ENCODE data around the gene CFAP97. TPM values are rescaled to one million over a fixed set of nuclear protein-coding genes. Genes with fewer than 3 reads are reported as not detected.

The CFAP97 gene
- total RNA-seq, 6 experiments from 2014 or later: 11.7 to 25.6 (median 20.5) TPM

GRCh38 chr4:185221491-185221890 is 17.7 kb upstream of the CFAP97 start:
- intact Hi-C loops (cut with DNase I): no loop called here
- TF ChIP-seq POLR2A (IDR thresholded peaks at IDR 0.05): no peak
- no peak for TF ChIP-seq CTCF (IDR thresholded peaks at IDR 0.05)
- H3K4me3 ChIP-seq: no peak overlapping the region
- H3K27ac ChIP-seq: no peak overlapping the region
- H3K36me3 ChIP-seq: no peaks in the 10 kb centered on the region
- no peaks in the 10 kb centered on the region for H3K9me3 ChIP-seq
- no peaks in the 10 kb centered on the region for H3K27me3 ChIP-seq
- ATAC-seq (peak in 1 of 4 donors; percentile 56), DNase-seq (no peak)
- no peaks in the 10 kb centered on the region for H3K4me1 ChIP-seq
- WGBS (ENCODE audit: insufficient coverage, low coverage, low lambda C conversion rate, missing lambda C conversion rate): 42% methylated on average over 2 of the region's 2 CpGs

GRCh38 chr4:185219551-185220344 is 15.9 kb upstream of the CFAP97 start:
- Histone ChIP-seq H3K36me3 (no peaks in the 10 kb centered on the region), H3K9me3 (no peaks in the 10 kb centered on the region), H3K4me3 (no peak overlapping the region), H3K4me1 (no peaks in the 10 kb centered on the region), H3K27ac (no peak overlapping the region), H3K27me3 (no peaks in the 10 kb centered on the region)
- intact Hi-C loops (cut with DNase I): no loop called here
- no peak for TF ChIP-seq CTCF (IDR thresholded peaks at IDR 0.05)
- TF ChIP-seq POLR2A (IDR thresholded peaks at IDR 0.05): no peak
- DNase-seq: no peak
- 69% methylated on average over 3 of the region's 3 CpGs for WGBS (ENCODE audit: insufficient coverage, low coverage, low lambda C conversion rate, missing lambda C conversion rate)
- peak; percentile 37 to 53 (median 48) for ATAC-seq

- Histone ChIP-seq H3K9me3 (no peaks in the 10 kb centered on the region), H3K4me3 (no peak overlapping the region), H3K27me3 (no peaks in the 10 kb centered on the region), H3K4me1 (no peaks in the 10 kb centered on the region), H3K27ac (no peak overlapping the region), H3K36me3 (no peaks in the 10 kb centered on the region)
- DNase-seq: no peak
- no peak for TF ChIP-seq POLR2A (IDR thresholded peaks at IDR 0.05)
- no peak for ATAC-seq
- WGBS (ENCODE audit: insufficient coverage, low coverage, low lambda C conversion rate, missing lambda C conversion rate): no CpG with 5 or more reads among the region's 2 CpGs
- intact Hi-C loops (cut with DNase I): no loop called here
Measured at GRCh38 chr4:185218312-185218711, 14.5 kb upstream of the CFAP97 start.

- 79% methylated on average over 6 of the region's 6 CpGs for WGBS (ENCODE audit: insufficient coverage, low coverage, low lambda C conversion rate, missing lambda C conversion rate)
- Histone ChIP-seq H3K4me3 (no peak overlapping the region), H3K9me3 (no peaks in the 10 kb centered on the region), H3K4me1 (no peaks in the 10 kb centered on the region), H3K36me3 (no peaks in the 10 kb centered on the region), H3K27me3 (no peaks in the 10 kb centered on the region), H3K27ac (no peak overlapping the region)
- ATAC-seq (no peak), DNase-seq (no peak)
- intact Hi-C loops (cut with DNase I): no loop called here
- TF ChIP-seq CTCF (IDR thresholded peaks at IDR 0.05): no peak
- no peak for TF ChIP-seq POLR2A (IDR thresholded peaks at IDR 0.05)
Measured at GRCh38 chr4:185217408-185217975, 13.7 kb upstream of the CFAP97 start.

GRCh38 chr4:185215261-185215660 is 11.5 kb upstream of the CFAP97 start:
- DNase-seq (no peak), ATAC-seq (no peak)
- H3K4me1 ChIP-seq: peaks cover 0 to 12% (median 0%) of the 10 kb centered on the region in 4 donors
- no peaks in the 10 kb centered on the region for H3K9me3 ChIP-seq
- TF ChIP-seq CTCF (IDR thresholded peaks at IDR 0.05) (no peak), POLR2A (IDR thresholded peaks at IDR 0.05) (no peak)
- no peaks in the 10 kb centered on the region for H3K27me3 ChIP-seq
- H3K36me3 ChIP-seq: no peaks in the 10 kb centered on the region
- 88% methylated on average over 1 of the region's 2 CpGs for WGBS (ENCODE audit: insufficient coverage, low coverage, low lambda C conversion rate, missing lambda C conversion rate)
- no peak overlapping the region for H3K4me3 ChIP-seq
- no peak overlapping the region for H3K27ac ChIP-seq
- intact Hi-C loops (cut with DNase I): no loop called here
